PFSK-1 (cell line): Measurements from ENCODE around the gene GP1BA. TPM values are rescaled to one million over a fixed set of nuclear protein-coding genes. Genes with fewer than 3 reads are reported as not detected.

Experiments used
- FOXP2 ChIP-seq: optimal IDR thresholded peaks from 2 replicates; pipeline ENCODE3; 2011; ENCODE audit warnings: borderline replicate concordance, control low read depth, inconsistent platforms; ENCODE audit not compliant: insufficient read depth; ENCODE audit errors: extremely low read length, extremely low read depth
- POLR2AphosphoS5 ChIP-seq: IDR thresholded peaks from 2 replicates; pipeline ENCODE4 v1.6.1; 2012; ENCODE audit warnings: low read depth, mild to moderate bottlenecking, control low read depth, low read length, moderate library complexity
- SIN3A ChIP-seq: IDR thresholded peaks from 2 replicates; pipeline ENCODE4 v1.6.1; 2012; ENCODE audit warnings: mild to moderate bottlenecking, low read length, moderate library complexity, borderline replicate concordance; ENCODE audit not compliant: insufficient read depth
- TAF1 ChIP-seq: IDR thresholded peaks from 2 replicates; pipeline ENCODE4 v1.6.1; 2012; ENCODE audit warnings: low read length, control low read depth, borderline replicate concordance; ENCODE audit not compliant: insufficient read depth
- polyA plus RNA-seq: library from polyadenylated mRNA; unstranded; fragments of >200 nt; gene quantifications from one replicate; pipeline ENCODE4 v1.2.1, GENCODE V29; 2012; ENCODE audit warnings: low read depth, missing spikeins; ENCODE audit not compliant: insufficient read length
- TF ChIP-seq, protein P1 (sequence below), 2 experiments: IDR thresholded peaks; 2 replicates each; pipeline versions ENCODE4 v1.6.1 to v1.8.0; 2011 to 2012; ENCODE audit warnings: low read depth in 2 of 2, low read length in 2 of 2, control low read depth in 1 of 2, inconsistent platforms in 1 of 2, mild to moderate bottlenecking in 1 of 2, moderate library complexity in 1 of 2; ENCODE audit not compliant: insufficient read depth in 1 of 2

The GP1BA gene
- polyA plus RNA-seq, result 0.82 TPM

DNA sequence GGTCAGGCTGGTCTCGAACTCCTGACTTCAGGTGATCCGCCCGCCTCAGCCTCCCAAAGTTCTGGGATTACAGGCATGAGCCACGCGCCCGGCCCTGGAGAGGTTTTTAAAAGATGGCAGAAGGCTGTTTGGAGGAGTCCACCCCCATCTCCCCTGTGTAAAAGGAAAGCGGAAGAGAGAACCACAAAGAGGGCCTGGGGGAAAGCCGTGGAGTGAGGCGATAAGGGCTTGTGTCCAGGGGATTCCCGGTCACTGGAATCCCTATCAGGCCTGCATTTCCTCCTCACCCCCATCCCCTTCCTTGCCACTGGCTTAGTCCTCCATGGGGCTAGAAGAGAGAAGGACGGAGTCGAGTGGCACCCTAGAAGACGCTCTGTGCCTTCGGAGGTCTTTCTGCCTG is at the start of gene GP1BA:
GP1BA (plus strand) TSS at position 315 of the 400 bp plus-strand sequence. CDS start 328 bp downstream, outside the sequence.
- no peak for TF ChIP-seq TAF1
- no peak for TF ChIP-seq FOXP2
- TF ChIP-seq, protein P1, sequence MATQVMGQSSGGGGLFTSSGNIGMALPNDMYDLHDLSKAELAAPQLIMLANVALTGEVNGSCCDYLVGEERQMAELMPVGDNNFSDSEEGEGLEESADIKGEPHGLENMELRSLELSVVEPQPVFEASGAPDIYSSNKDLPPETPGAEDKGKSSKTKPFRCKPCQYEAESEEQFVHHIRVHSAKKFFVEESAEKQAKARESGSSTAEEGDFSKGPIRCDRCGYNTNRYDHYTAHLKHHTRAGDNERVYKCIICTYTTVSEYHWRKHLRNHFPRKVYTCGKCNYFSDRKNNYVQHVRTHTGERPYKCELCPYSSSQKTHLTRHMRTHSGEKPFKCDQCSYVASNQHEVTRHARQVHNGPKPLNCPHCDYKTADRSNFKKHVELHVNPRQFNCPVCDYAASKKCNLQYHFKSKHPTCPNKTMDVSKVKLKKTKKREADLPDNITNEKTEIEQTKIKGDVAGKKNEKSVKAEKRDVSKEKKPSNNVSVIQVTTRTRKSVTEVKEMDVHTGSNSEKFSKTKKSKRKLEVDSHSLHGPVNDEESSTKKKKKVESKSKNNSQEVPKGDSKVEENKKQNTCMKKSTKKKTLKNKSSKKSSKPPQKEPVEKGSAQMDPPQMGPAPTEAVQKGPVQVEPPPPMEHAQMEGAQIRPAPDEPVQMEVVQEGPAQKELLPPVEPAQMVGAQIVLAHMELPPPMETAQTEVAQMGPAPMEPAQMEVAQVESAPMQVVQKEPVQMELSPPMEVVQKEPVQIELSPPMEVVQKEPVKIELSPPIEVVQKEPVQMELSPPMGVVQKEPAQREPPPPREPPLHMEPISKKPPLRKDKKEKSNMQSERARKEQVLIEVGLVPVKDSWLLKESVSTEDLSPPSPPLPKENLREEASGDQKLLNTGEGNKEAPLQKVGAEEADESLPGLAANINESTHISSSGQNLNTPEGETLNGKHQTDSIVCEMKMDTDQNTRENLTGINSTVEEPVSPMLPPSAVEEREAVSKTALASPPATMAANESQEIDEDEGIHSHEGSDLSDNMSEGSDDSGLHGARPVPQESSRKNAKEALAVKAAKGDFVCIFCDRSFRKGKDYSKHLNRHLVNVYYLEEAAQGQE (IDR thresholded peaks at IDR 0.05; ENCODE audit: insufficient read depth in 1 of 2, low read depth in 2 of 2, low read length in 2 of 2), result no peak
- no peak for TF ChIP-seq SIN3A
- TF ChIP-seq POLR2AphosphoS5, result no peak

DNA sequence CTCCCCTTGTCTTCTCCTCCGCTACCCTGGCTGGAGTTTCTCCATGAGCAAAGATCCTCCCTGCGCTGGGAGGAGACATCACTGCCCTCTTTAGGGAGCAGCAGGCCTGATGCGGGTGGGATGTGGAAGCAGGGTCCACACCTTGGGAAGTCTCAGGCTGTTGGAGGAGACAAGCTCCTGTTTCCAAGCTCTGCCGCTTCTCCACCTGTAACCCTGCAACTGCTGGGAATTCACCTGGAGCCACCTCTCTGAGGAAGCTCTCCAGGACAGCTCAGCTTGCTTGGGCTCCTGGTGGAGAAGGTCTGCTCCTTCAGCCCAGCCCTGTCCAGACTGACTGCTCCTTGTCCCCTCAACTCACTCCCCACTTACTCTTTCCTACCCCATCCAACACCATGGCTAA is 47.6 kb upstream of the GP1BA start:
- TF ChIP-seq FOXP2, result no peak
- no peak for TF ChIP-seq SIN3A
- TF ChIP-seq, protein P1 (IDR thresholded peaks at IDR 0.05; ENCODE audit: insufficient read depth in 1 of 2, low read depth in 2 of 2, low read length in 2 of 2), result no peak
- TF ChIP-seq TAF1, result no peak
- no peak for TF ChIP-seq POLR2AphosphoS5

DNA sequence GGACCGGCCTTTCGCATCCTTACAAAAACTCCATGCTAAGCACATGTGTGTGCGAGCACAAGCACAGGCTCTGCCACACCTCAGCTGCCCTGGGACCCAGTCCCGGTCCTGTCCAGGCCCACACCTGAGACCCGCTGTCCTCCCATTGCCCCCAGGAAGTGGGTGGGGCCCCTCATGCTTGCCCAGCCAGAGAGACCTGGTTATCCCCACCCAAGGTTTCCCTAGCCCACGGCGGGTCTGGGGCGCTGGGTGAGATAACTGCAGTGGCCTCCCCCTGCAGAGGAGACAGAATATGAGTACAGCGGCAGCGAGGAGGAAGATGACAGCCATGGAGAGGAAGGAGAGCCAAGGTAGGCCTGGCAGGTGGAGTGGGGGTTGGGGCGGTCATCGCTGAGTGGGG is 45.2 kb upstream of the GP1BA start:
- TF ChIP-seq POLR2AphosphoS5 (no peak), FOXP2 (no peak), TAF1 (no peak), SIN3A (no peak)
- TF ChIP-seq, protein P1 (IDR thresholded peaks at IDR 0.05; ENCODE audit: insufficient read depth in 1 of 2, low read depth in 2 of 2, low read length in 2 of 2), result no peak

DNA sequence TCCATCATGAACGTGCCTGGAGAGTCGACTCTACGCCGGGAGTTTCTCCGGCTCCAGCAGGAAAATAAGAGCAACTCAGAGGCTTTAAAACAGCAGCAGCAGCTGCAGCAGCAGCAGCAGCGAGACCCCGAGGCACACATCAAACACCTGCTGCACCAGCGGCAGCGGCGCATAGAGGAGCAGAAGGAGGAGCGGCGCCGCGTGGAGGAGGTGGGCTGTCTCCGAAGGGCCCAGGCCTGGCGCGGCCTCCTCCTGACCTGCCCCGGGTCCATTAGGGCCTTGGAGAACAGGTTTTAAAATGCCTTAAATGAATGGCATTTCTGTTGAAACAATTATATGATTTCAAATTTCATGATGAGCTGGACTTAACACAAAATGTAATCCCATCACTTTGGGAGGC is 44.5 kb upstream of the GP1BA start:
- TF ChIP-seq SIN3A (no peak), TAF1 (no peak), POLR2AphosphoS5 (no peak), FOXP2 (no peak)
- TF ChIP-seq, protein P1 (IDR thresholded peaks at IDR 0.05; ENCODE audit: insufficient read depth in 1 of 2, low read depth in 2 of 2, low read length in 2 of 2), result no peak
